ENCODE data around the gene SLC35G4.
"Not testable (repeated sequence)": the region's sequence is repeated elsewhere in the genome, so short reads cannot be mapped to it uniquely, and the experiment has no call there.

The SLC35G4 gene

GRCh38 chr18:11609488-11609887, at the start of gene SLC35G4:
Gene SLC35G4 (plus strand): TSS chr18:11609596. CDS start chr18:11609596, 0 bp downstream.
- not testable (repeated sequence) for DNase-seq

GRCh38 chr18:11561293-11561692, 48.1 kb upstream of the SLC35G4 start:
- no peak for DNase-seq

- no peak for DNase-seq
Measured at GRCh38 chr18:11565716-11566115, 43.7 kb upstream of the SLC35G4 start.

GRCh38 chr18:11566236-11566965, 43.0 kb upstream of the SLC35G4 start:
- no peak for DNase-seq

- no peak for DNase-seq
Measured at GRCh38 chr18:11567396-11567795, 42.0 kb upstream of the SLC35G4 start.

GRCh38 chr18:11570073-11570588, 39.3 kb upstream of the SLC35G4 start:
- DNase-seq, result no peak

- peak; percentile 4 for DNase-seq
Measured at GRCh38 chr18:11570769-11571412, 38.5 kb upstream of the SLC35G4 start.

GRCh38 chr18:11572201-11572600, 37.2 kb upstream of the SLC35G4 start:
- DNase-seq, result no peak

GRCh38 chr18:11574545-11574944, 34.9 kb upstream of the SLC35G4 start:
- DNase-seq, result no peak

GRCh38 chr18:11577271-11578112, 31.9 kb upstream of the SLC35G4 start:
- no peak for DNase-seq

- no peak for DNase-seq
Measured at GRCh38 chr18:11578799-11579198, 30.6 kb upstream of the SLC35G4 start.

GRCh38 chr18:11579916-11580315, 29.5 kb upstream of the SLC35G4 start:
- no peak for DNase-seq

- no peak for DNase-seq
Measured at GRCh38 chr18:11581286-11581685, 28.1 kb upstream of the SLC35G4 start.

- no peak for DNase-seq
Measured at GRCh38 chr18:11585596-11585995, 23.8 kb upstream of the SLC35G4 start.

GRCh38 chr18:11586896-11587295, 22.5 kb upstream of the SLC35G4 start:
- DNase-seq, result no peak

- no peak for DNase-seq
Measured at GRCh38 chr18:11587432-11587831, 22.0 kb upstream of the SLC35G4 start.

GRCh38 chr18:11587846-11588245, 21.6 kb upstream of the SLC35G4 start:
- no peak for DNase-seq

GRCh38 chr18:11591957-11592356, 17.4 kb upstream of the SLC35G4 start:
- DNase-seq, result no peak

- DNase-seq, result no peak
Measured at GRCh38 chr18:11600321-11600720, 9.1 kb upstream of the SLC35G4 start.

- no peak for DNase-seq
Measured at GRCh38 chr18:11607906-11608305, 1.5 kb upstream of the SLC35G4 start.

- DNase-seq, result not testable (repeated sequence)
Measured at GRCh38 chr18:11608618-11609017, 778 bp upstream of the SLC35G4 start.

GRCh38 chr18:11613073-11613472, 3.7 kb downstream of the SLC35G4 start:
- DNase-seq, result not testable (repeated sequence)

- not testable (repeated sequence) for DNase-seq
Measured at GRCh38 chr18:11613611-11614010, 4.2 kb downstream of the SLC35G4 start.
